SU-DHL-6 (cell line): ENCODE data around the gene DPP4.

Experiments
- H2AFZ ChIP-seq: fragments of 200-600 bp; sonication (generic); 2 replicates; pipeline ENCODE4 v1.6.1; 2014; ENCODE audit warnings: low read depth, mild to moderate bottlenecking, moderate library complexity, mixed read lengths, antibody characterized with exemption, low read length; ENCODE audit not compliant: severe bottlenecking
- H3F3A ChIP-seq: fragments of 200-600 bp; shearing (Covaris generic); 2 replicates; pipeline ENCODE4 v1.6.0; 2016; ENCODE audit warnings: antibody characterized with exemption, mild to moderate bottlenecking; ENCODE audit not compliant: insufficient read depth
- H3K27ac ChIP-seq: fragments of 200-600 bp; sonication (generic); 2 replicates; pipeline ENCODE4 v1.5.1; 2016; ENCODE audit warnings: low read depth, mild to moderate bottlenecking, low read length, moderate library complexity, mixed read lengths
- H3K27me3 ChIP-seq: fragments of 200-600 bp; sonication (generic), shearing (Covaris generic); 2 replicates; pipeline ENCODE4 v1.6.0; 2014; ENCODE audit warnings: mild to moderate bottlenecking, low read length
- H3K36me3 ChIP-seq: fragments of 200-600 bp; sonication (generic); 2 replicates; pipeline ENCODE4 v1.6.1; 2014; ENCODE audit warnings: mild to moderate bottlenecking, low read length, mixed read lengths
- H3K4me2 ChIP-seq: fragments of 300-600, 200-600 bp; shearing (Covaris generic), sonication (generic); 2 replicates; pipeline ENCODE4 v1.6.0; 2014; ENCODE audit warnings: low read length, low read depth, mild to moderate bottlenecking; ENCODE audit not compliant: poor library complexity, severe bottlenecking
- H3K4me3 ChIP-seq: fragments of 200-600 bp; sonication (generic); 2 replicates; pipeline ENCODE4 v1.5.1; 2014; ENCODE audit warnings: antibody characterized with exemption, low read length, mild to moderate bottlenecking, mixed read lengths; ENCODE audit not compliant: insufficient read depth, poor library complexity, severe bottlenecking
- H3K79me2 ChIP-seq: fragments of 200-600 bp; sonication (generic); 2 replicates; pipeline ENCODE4 v1.6.1; 2014; ENCODE audit warnings: mild to moderate bottlenecking, low read length, moderate library complexity; ENCODE audit not compliant: insufficient read depth
- H3K9ac ChIP-seq: fragments of 200-600 bp; sonication (generic); 2 replicates; pipeline ENCODE4 v1.7.0; 2014; ENCODE audit warnings: mild to moderate bottlenecking, low read length
- H3K9me2 ChIP-seq: fragments of 200-600 bp; sonication (generic); replicated peaks from 2 replicates; pipeline ENCODE4 v1.6.1; 2014; ENCODE audit warnings: low read length; ENCODE audit not compliant: insufficient read depth
- H3K9me3 ChIP-seq: fragments of 200-600 bp; sonication (generic); 2 replicates; pipeline ENCODE4 v1.6.1; 2014; ENCODE audit warnings: low read length, mixed read lengths; ENCODE audit not compliant: insufficient read depth
- H4K20me1 ChIP-seq: fragments of 200-600 bp; sonication (generic); 2 replicates; pipeline ENCODE4 v1.6.1; 2014; ENCODE audit warnings: low read depth, mild to moderate bottlenecking, antibody characterized with exemption, low read length, moderate library complexity, mixed read lengths
- EZH2phosphoT487 ChIP-seq: fragments of 200-600 bp; sonication (generic), shearing (Covaris generic); conservative IDR thresholded peaks from 2 replicates; pipeline ENCODE4 v1.6.1; 2018; ENCODE audit warnings: mild to moderate bottlenecking, antibody characterized with exemption, low read length, moderate library complexity, mixed read lengths
- TF ChIP-seq, protein P1 (sequence below): fragments of 200-600 bp; sonication (generic); IDR thresholded peaks from one replicate; pipeline ENCODE4 v1.5.1; 2017; ENCODE audit warnings: antibody characterized with exemption, mild to moderate bottlenecking, low read length, moderate library complexity; ENCODE audit not compliant: insufficient read depth, poor library complexity, severe bottlenecking

DPP4 gene

DNA sequence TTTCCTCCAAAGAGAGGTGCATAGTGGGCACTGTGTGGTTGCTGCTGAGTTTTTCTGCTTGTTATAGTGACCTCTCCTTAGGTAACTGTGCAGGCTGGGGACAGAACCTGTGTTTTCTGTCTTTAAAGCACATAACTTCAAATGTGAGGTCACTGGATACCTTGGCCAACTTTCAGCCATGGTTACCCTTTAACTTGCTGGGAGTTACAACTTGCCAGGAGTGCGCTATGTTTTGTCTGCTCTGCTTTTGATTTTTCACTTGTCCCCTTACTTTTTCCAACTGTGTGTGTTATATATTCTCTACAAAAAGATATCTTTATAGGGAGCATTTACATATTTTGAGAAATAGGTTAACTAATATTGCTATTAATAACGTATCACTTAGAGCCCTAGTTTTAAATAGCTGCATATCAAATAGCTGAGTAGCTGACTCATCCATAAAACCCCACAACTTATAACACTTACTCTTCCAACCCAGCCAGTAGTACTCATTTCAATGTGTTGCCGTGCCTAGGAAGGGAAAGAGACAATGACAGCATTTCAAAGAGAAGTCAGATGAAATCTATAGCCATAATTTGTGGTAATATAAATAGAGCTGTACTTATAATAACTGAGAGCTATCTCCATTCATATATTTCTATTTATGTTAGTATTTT is 51.6 kb downstream of the DPP4 start:
- Histone ChIP-seq H3F3A (no peaks in the 10 kb centered on the region), H4K20me1 (no peaks in the 10 kb centered on the region), H3K9me3 (no peaks in the 10 kb centered on the region), H3K4me3 (no peak overlapping the region), H3K27ac (no peak overlapping the region), H3K4me2 (no peak overlapping the region), H3K36me3 (no peaks in the 10 kb centered on the region), H3K27me3 (no peaks in the 10 kb centered on the region), H3K9ac (no peak overlapping the region), H2AFZ (no peak overlapping the region), H3K79me2 (no peaks in the 10 kb centered on the region), H3K9me2 (no peaks in the 10 kb centered on the region)
- TF ChIP-seq, protein P1, sequence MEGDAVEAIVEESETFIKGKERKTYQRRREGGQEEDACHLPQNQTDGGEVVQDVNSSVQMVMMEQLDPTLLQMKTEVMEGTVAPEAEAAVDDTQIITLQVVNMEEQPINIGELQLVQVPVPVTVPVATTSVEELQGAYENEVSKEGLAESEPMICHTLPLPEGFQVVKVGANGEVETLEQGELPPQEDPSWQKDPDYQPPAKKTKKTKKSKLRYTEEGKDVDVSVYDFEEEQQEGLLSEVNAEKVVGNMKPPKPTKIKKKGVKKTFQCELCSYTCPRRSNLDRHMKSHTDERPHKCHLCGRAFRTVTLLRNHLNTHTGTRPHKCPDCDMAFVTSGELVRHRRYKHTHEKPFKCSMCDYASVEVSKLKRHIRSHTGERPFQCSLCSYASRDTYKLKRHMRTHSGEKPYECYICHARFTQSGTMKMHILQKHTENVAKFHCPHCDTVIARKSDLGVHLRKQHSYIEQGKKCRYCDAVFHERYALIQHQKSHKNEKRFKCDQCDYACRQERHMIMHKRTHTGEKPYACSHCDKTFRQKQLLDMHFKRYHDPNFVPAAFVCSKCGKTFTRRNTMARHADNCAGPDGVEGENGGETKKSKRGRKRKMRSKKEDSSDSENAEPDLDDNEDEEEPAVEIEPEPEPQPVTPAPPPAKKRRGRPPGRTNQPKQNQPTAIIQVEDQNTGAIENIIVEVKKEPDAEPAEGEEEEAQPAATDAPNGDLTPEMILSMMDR, result no peak
- no peak for TF ChIP-seq EZH2phosphoT487

DNA sequence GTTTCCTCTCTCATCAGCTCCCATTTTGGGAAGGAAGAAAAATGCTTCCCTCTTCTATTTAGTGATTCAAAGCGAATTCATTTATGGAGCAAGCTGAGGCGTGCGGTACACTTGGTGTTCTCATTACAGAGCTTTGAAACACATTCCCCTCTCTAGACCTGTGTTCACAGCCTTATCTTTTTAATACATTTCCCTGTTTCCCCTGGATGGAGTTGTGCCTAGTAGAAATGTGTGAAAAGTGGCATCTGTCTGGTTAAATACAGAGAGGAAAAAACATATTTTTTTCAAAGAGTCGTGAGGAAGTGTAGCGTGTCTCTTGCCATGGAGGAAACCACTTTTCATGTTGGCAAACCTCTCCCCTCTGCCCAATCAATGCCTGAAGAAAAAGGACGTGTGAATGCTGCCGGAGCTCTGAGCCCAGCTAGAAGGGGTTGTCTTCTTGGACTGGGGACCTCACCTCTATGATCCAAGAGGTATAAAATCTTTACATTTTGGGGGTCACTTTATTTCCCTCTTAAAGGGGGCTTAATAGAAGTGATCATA is 52.4 kb downstream of the DPP4 start:
- H3K27me3 ChIP-seq, result no peaks in the 10 kb centered on the region
- H3K4me3 ChIP-seq, result no peak overlapping the region
- no peaks in the 10 kb centered on the region for H3K9me3 ChIP-seq
- H3K9ac ChIP-seq, result no peak overlapping the region
- H3F3A ChIP-seq, result no peaks in the 10 kb centered on the region
- no peaks in the 10 kb centered on the region for H4K20me1 ChIP-seq
- H3K9me2 ChIP-seq, result no peaks in the 10 kb centered on the region
- no peak overlapping the region for H3K4me2 ChIP-seq
- H3K36me3 ChIP-seq, result no peaks in the 10 kb centered on the region
- H2AFZ ChIP-seq, result no peak overlapping the region
- no peaks in the 10 kb centered on the region for H3K79me2 ChIP-seq
- no peak overlapping the region for H3K27ac ChIP-seq
- TF ChIP-seq, protein P1, result no peak
- no peak for TF ChIP-seq EZH2phosphoT487

DNA sequence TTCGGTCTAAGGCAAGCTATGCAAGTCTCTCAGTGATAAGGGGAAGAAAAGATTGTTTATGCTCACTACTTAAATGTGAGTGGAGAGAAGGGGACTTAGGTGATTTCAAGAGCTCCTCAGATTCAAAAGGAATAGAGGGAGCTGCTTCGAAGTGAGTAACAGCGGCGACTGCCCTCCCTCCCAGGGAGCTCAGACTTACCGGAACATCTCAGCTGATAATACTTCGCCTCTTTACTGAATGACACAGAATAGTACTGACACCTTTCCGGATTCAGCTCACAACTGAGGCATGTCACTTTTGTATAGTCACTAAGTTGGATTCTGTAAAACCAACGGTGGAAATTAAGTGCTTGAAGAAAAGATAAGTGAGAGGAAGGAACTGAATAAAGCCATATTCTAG is 55.5 kb downstream of the DPP4 start:
- TF ChIP-seq, protein P1, result no peak
- TF ChIP-seq EZH2phosphoT487, result no peak
- no peak overlapping the region for H2AFZ ChIP-seq
- H3K36me3 ChIP-seq, result no peaks in the 10 kb centered on the region
- H3K27me3 ChIP-seq, result no peaks in the 10 kb centered on the region
- no peak overlapping the region for H3K27ac ChIP-seq
- no peaks in the 10 kb centered on the region for H3F3A ChIP-seq
- H3K79me2 ChIP-seq, result no peaks in the 10 kb centered on the region
- no peak overlapping the region for H3K9ac ChIP-seq
- H3K4me3 ChIP-seq, result no peak overlapping the region
- no peaks in the 10 kb centered on the region for H3K9me3 ChIP-seq
- no peaks in the 10 kb centered on the region for H3K9me2 ChIP-seq
- H3K4me2 ChIP-seq, result no peak overlapping the region
- no peaks in the 10 kb centered on the region for H4K20me1 ChIP-seq
